Measurements from ENCODE around the gene PIH1D2.
A peak's percentile ranks its signal among the peaks of the same experiment; 100 is the strongest.
"Not testable (repeated sequence)": the region's sequence is repeated elsewhere in the genome, so short reads cannot be mapped to it uniquely, and the experiment has no call there.

PIH1D2 gene

GRCh38 chr11:112051768-112052167, 22.0 kb downstream of the PIH1D2 start:
- no peak for ATAC-seq

- ATAC-seq: no peak
Observed at GRCh38 chr11:112050721-112051120, 23.1 kb downstream of the PIH1D2 start.

GRCh38 chr11:112049777-112050176, 24.0 kb downstream of the PIH1D2 start:
- ATAC-seq: no peak

GRCh38 chr11:112048256-112048655, 25.6 kb downstream of the PIH1D2 start:
- not testable (repeated sequence) for ATAC-seq

- not testable (repeated sequence) for ATAC-seq
Observed at GRCh38 chr11:112046647-112047046, 27.2 kb downstream of the PIH1D2 start.

- ATAC-seq: no peak
Observed at GRCh38 chr11:112044961-112045360, 28.9 kb downstream of the PIH1D2 start.

- no peak for ATAC-seq
Observed at GRCh38 chr11:112042961-112043304, 30.9 kb downstream of the PIH1D2 start.

- ATAC-seq: no peak
Observed at GRCh38 chr11:112042161-112042960, 31.5 kb downstream of the PIH1D2 start.

- no peak for ATAC-seq
Observed at GRCh38 chr11:112037527-112037926, 36.3 kb downstream of the PIH1D2 start.

- ATAC-seq: no peak
Observed at GRCh38 chr11:112033902-112034301, 39.9 kb downstream of the PIH1D2 start.

- no peak for ATAC-seq
Observed at GRCh38 chr11:112029460-112029859, 44.4 kb downstream of the PIH1D2 start.

GRCh38 chr11:112026784-112027410, 46.9 kb downstream of the PIH1D2 start:
- ATAC-seq: not testable (repeated sequence)

GRCh38 chr11:112025707-112026106, 48.1 kb downstream of the PIH1D2 start:
- ATAC-seq: peak; percentile 1

GRCh38 chr11:112024773-112025678, 48.8 kb downstream of the PIH1D2 start, which contains the start of gene DLAT:
Gene DLAT, plus strand, starts transcription at chr11:112025408. Its CDS starts 65 bp downstream, at chr11:112025473.
- ATAC-seq: peak; percentile 90 to 91

GRCh38 chr11:112024178-112024772, 49.5 kb downstream of the PIH1D2 start:
- peak in 1 of 2 donors; percentile 11 for ATAC-seq

GRCh38 chr11:112023104-112023503, 50.7 kb downstream of the PIH1D2 start:
- ATAC-seq: no peak

- no peak for ATAC-seq
Observed at GRCh38 chr11:112019066-112019465, 54.8 kb downstream of the PIH1D2 start.

Data from activated CD4-positive, CD25-positive, alpha-beta regulatory T cell treated with anti-CD3 and anti-CD28 coated beads, Interleukin-2, amount 50 U/mL, for 24 hours (primary cell).